CD4-positive, alpha-beta memory T cell (primary cell): ENCODE data around the gene MIA. TPM values are rescaled to one million over a fixed set of nuclear protein-coding genes. Genes with fewer than 3 reads are reported as not detected.
"Not testable (repeated sequence)": the region's sequence is repeated elsewhere in the genome, so short reads cannot be mapped to it uniquely, and the experiment has no call there.

Experiments used
- CTCF ChIA-PET: fragments of 350-600 bp; sonication (Branson Sonifier 250); formaldehyde crosslinking; loops from one replicate; lab custom pipeline; 2021; ENCODE audit warnings: inconsistent platforms; ENCODE audit not compliant: partially characterized antibody; lab: Charles Lee
- POLR2A ChIA-PET: fragments of 350-600 bp; sonication (Branson Sonifier 250); formaldehyde crosslinking; loops from one replicate; lab custom pipeline; 2021; ENCODE audit not compliant: partially characterized antibody; lab: Charles Lee
- DNase-seq, 5 donors: peaks; one replicate each; pipeline versions ENCODE4 v3.0.0 to v3.0.0-alpha.2; 2020 to 2022; ENCODE audit warnings: mixed read lengths in 1 of 5
- H3K27ac ChIP-seq: one replicate; pipeline ENCODE4 v1.7.0; 2013; ENCODE audit warnings: low read depth, low read length
- H3K27me3 ChIP-seq: 2 replicates; pipeline ENCODE4 v1.7.0; 2013; ENCODE audit warnings: mild to moderate bottlenecking, low read length, moderate library complexity; ENCODE audit not compliant: insufficient read depth
- H3K36me3 ChIP-seq: 2 replicates; pipeline ENCODE4 v1.7.0; 2013; ENCODE audit warnings: mild to moderate bottlenecking, low read length, moderate library complexity; ENCODE audit not compliant: insufficient read depth
- H3K4me1 ChIP-seq: 2 replicates; pipeline ENCODE4 v1.7.0; 2013; ENCODE audit warnings: mild to moderate bottlenecking, low read length, moderate library complexity; ENCODE audit not compliant: insufficient read depth
- H3K4me3 ChIP-seq, 2 donors: one replicate each; pipeline ENCODE4 v1.7.0; 2013; ENCODE audit warnings: low read length in 2 of 2, mild to moderate bottlenecking in 1 of 2
- H3K9me3 ChIP-seq, 2 donors: one replicate each; pipeline ENCODE4 v1.7.0; 2013; ENCODE audit warnings: low read length in 2 of 2, control low read depth in 1 of 2; ENCODE audit not compliant: control insufficient read depth in 1 of 2
- H3K27ac Mint-ChIP-seq, 7 donors: one replicate each; pipeline ENCODE4 v1.8.0; 2020 to 2021; ENCODE audit warnings: mixed read lengths in 7 of 7, mild to moderate bottlenecking in 6 of 7, inconsistent platforms in 3 of 7, moderate library complexity in 3 of 7
- H3K27me3 Mint-ChIP-seq, 2 donors: one replicate each; pipeline ENCODE4 v1.8.0; 2020 to 2021; ENCODE audit warnings: mixed read lengths in 2 of 2
- H3K36me3 Mint-ChIP-seq, 2 donors: one replicate each; pipeline ENCODE4 v1.8.0; 2020 to 2021; ENCODE audit warnings: mixed read lengths in 2 of 2, inconsistent platforms in 1 of 2, mild to moderate bottlenecking in 1 of 2
- H3K4me1 Mint-ChIP-seq, 4 donors: one replicate each; pipeline ENCODE4 v1.8.0; 2020 to 2021; ENCODE audit warnings: mixed read lengths in 4 of 4, mild to moderate bottlenecking in 1 of 4
- H3K4me3 Mint-ChIP-seq, 8 donors: one replicate each; pipeline ENCODE4 v1.8.0; 2020 to 2021; ENCODE audit warnings: mixed read lengths in 8 of 8, mild to moderate bottlenecking in 7 of 8, moderate library complexity in 6 of 8, inconsistent platforms in 3 of 8
- H3K9me3 Mint-ChIP-seq, 8 donors: one replicate each; pipeline ENCODE4 v1.8.0; 2020 to 2021; ENCODE audit warnings: mixed read lengths in 8 of 8, mild to moderate bottlenecking in 5 of 8, inconsistent platforms in 3 of 8, moderate library complexity in 1 of 8
- intact Hi-C: fragments of 100-400 bp; cut with micrococcal nuclease; formaldehyde crosslinking; loops from one replicate; pipeline ENCODE4 v1.15.1; 2023
- polyA plus RNA-seq, 2 donors: library from polyadenylated mRNA; unstranded; fragments of 300-500 nt; fragmentation: Illumina TruSeq; gene quantifications; one replicate each; pipeline ENCODE4 v1.2.3, GENCODE V29; 2021
- total RNA-seq, 2 experiments: library from RNA; stranded (reverse); gene quantifications; one replicate each; pipeline ENCODE4 v1.2.3, GENCODE V29; 2021

The MIA gene
- total and polyA plus RNA-seq, 4 experiments from 2014 or later = 11.2 to 11.4 TPM; not detected in 2

DNA sequence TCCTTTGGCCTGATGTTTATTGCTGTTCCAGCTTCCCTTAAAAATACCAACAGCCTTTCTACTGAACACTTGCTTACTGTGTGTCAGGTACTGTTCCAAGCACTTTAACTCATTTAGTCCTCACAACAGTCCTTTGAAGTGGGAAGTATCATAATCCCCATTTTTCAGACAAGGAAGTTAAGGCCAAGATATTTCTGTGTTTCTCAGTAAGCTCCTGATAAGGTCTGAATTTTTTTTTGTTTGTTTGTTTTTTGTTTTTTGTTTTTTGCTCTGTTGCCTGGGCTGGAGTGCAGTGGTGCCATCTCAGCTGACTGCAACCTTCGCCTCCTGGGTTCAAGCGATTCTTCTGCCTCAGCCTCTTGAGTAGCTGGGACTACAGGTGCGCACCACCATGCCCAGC lies 16.8 kb upstream of the MIA start:
- Mint-ChIP-seq H3K27me3 (no peaks in the 10 kb centered on the region), H3K27ac (peak overlapping the region in 3 of 7 donors; percentile 27 to 73 (median 68)), H3K9me3 (no peaks in the 10 kb centered on the region), H3K36me3 (peaks cover 59 to 70% of the 10 kb centered on the region in 2 donors), H3K4me1 (peaks cover 30 to 60% (median 39%) of the 10 kb centered on the region in 4 donors), H3K4me3 (no peak overlapping the region)
- no peak overlapping the region for H3K4me3 ChIP-seq
- POLR2A ChIA-PET = interaction anchor here (1.1 to 9.9 kb wide), 3 partner anchors 19 to 47 kb away, joined by 5 to 142 read pairs (median 133); partner anchors contain the start of genes EGLN2 and RAB4B
- no peak overlapping the region for H3K27ac ChIP-seq
- DNase-seq = no peak
- peaks cover 69% of the 10 kb centered on the region for H3K36me3 ChIP-seq
- intact Hi-C loops = no loop called here
- no peaks in the 10 kb centered on the region for H3K9me3 ChIP-seq
- CTCF ChIA-PET = interaction anchor here (0.6 to 1.1 kb wide), 4 partner anchors 16 to 62 kb away, joined by 3 to 4 read pairs (median 3); partner anchors contain the start of gene EGLN2
- H3K27me3 ChIP-seq = no peaks in the 10 kb centered on the region
- H3K4me1 ChIP-seq = peaks cover 36% of the 10 kb centered on the region

DNA sequence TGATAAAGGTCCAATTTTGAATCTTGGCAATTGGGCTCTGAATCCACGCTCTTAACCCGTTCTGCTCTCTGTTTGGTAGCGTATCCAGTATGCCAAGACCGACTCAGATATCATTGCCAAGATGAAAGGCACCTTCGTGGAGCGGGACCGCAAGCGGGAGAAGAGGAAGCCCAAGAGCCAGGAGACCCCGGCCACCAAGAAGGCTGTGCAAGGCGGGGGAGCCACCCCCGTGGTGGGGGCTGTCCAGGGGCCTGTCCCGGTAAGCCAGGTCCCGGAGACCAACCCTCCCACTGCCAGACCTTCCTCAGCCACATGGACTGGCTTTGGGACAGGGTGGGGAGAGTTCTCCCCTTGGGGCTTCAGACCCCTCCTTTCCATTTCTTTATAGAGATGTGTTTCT lies 16.0 kb upstream of the MIA start:
- peaks cover 78% of the 10 kb centered on the region for H3K36me3 ChIP-seq
- intact Hi-C loops = no loop called here
- no peaks in the 10 kb centered on the region for H3K9me3 ChIP-seq
- Mint-ChIP-seq H3K27ac (peak overlapping the region in 1 of 7 donors; percentile 64), H3K4me1 (peaks cover 33 to 61% (median 41%) of the 10 kb centered on the region in 4 donors), H3K4me3 (no peak overlapping the region), H3K27me3 (no peaks in the 10 kb centered on the region), H3K9me3 (no peaks in the 10 kb centered on the region), H3K36me3 (peaks cover 65 to 76% of the 10 kb centered on the region in 2 donors)
- H3K27me3 ChIP-seq = no peaks in the 10 kb centered on the region
- ChIA-PET POLR2A (no interaction called here), CTCF (no interaction called here)
- no peak for DNase-seq
- H3K4me3 ChIP-seq = no peak overlapping the region
- H3K27ac ChIP-seq = no peak overlapping the region
- H3K4me1 ChIP-seq = peaks cover 30% of the 10 kb centered on the region

DNA sequence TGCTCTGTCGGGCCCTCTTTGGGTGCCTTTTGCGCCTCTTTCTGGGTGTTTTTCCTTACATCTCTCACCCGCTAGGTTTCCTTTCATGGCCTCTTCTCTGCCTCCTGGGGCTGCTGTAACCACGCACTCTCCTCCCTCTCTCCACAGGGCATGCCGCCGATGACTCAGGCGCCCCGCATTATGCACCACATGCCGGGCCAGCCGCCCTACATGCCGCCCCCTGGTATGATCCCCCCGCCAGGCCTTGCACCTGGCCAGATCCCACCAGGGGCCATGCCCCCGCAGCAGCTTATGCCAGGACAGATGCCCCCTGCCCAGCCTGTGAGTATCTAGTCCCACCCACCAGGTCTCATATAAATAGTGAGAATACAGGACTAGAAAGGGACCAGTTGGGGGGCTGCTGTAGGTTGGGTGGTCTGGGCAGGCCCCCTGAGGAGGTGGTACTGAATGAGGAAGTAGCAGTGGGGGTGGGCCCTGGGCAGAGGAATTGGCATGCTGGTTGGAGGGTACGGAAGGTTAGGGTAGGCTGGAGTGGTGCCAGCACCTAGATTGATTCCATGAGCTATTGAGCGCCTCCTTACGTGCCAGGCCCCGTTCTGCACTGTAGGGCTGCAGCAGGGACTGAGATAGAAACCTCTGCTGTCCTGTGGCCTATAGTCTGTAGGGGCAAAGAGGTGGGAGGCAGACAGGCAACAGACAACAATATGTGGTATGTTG lies 12.4 kb upstream of the MIA start:
- H3K9me3 ChIP-seq = no peaks in the 10 kb centered on the region
- H3K4me3 ChIP-seq = no peak overlapping the region
- Mint-ChIP-seq H3K9me3 (no peaks in the 10 kb centered on the region), H3K27ac (peak overlapping the region in 4 of 7 donors; percentile 29 to 80 (median 66)), H3K36me3 (peaks cover 61 to 74% of the 10 kb centered on the region in 2 donors), H3K4me3 (no peak overlapping the region), H3K4me1 (peaks cover 17 to 47% (median 28%) of the 10 kb centered on the region in 4 donors), H3K27me3 (no peaks in the 10 kb centered on the region)
- peaks cover 77% of the 10 kb centered on the region for H3K36me3 ChIP-seq
- H3K27me3 ChIP-seq = no peaks in the 10 kb centered on the region
- DNase-seq = no peak
- intact Hi-C loops = no loop called here
- ChIA-PET POLR2A (interaction anchor here (0.6 to 0.7 kb wide), 2 partner anchors 15 to 36 kb away, joined by 3 to 4 read pairs; partner anchors contain the start of gene EGLN2), CTCF (no interaction called here)
- H3K27ac ChIP-seq = no peak overlapping the region
- peaks cover 14% of the 10 kb centered on the region for H3K4me1 ChIP-seq

DNA sequence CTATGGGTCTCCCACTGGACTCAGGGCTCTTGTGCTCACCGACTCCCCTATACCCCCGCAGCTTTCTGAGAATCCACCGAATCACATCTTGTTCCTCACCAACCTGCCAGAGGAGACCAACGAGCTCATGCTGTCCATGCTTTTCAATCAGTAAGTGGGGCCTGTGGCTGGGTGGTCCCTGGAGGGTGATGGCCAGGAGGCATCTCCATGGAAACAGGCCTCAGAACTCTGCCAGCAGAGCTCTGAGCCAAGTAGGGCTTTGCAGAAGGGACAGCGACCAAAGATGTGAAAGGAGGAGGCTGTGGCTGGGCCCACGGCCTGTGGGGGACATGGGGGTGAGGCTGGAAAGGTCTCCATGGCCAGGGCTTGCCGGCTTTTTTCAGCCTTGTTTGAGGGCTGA lies 11.8 kb upstream of the MIA start:
- Mint-ChIP-seq H3K4me3 (no peak overlapping the region), H3K36me3 (peaks cover 58 to 70% of the 10 kb centered on the region in 2 donors), H3K9me3 (no peaks in the 10 kb centered on the region), H3K4me1 (peaks cover 15 to 42% (median 23%) of the 10 kb centered on the region in 4 donors), H3K27me3 (no peaks in the 10 kb centered on the region), H3K27ac (peak overlapping the region in 4 of 7 donors; percentile 13 to 41 (median 30))
- POLR2A ChIA-PET = interaction anchor here (0.6 to 0.7 kb wide), 2 partner anchors 14 to 35 kb away, joined by 3 to 4 read pairs; partner anchors contain the start of gene EGLN2
- no peaks in the 10 kb centered on the region for H3K27me3 ChIP-seq
- intact Hi-C loops = no loop called here
- no peak overlapping the region for H3K4me3 ChIP-seq
- peaks cover 72% of the 10 kb centered on the region for H3K36me3 ChIP-seq
- no peak for DNase-seq
- peaks cover 14% of the 10 kb centered on the region for H3K4me1 ChIP-seq
- no peaks in the 10 kb centered on the region for H3K9me3 ChIP-seq
- CTCF ChIA-PET = no interaction called here
- no peak overlapping the region for H3K27ac ChIP-seq

DNA sequence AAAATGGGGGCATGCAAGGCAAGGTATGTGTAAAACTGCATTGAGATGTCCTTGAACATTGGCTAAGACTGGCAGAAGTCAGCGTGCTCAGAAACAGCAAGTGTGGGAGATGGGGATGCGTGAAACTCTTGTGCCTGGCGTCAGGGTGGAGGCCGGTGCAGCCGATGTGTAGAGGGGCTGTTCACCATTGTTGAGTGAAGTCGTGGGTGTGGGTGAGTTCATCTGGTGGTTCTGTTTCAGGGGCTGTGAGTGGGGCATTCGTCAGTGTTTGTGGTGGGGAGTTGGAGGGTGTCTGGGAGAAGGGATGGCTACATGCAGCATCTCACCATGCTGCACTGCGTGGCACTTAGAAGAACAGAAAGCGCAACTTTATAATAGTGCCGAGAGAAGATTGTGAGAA lies 11.4 kb upstream of the MIA start:
- H3K4me1 Mint-ChIP-seq = peaks cover 15 to 41% (median 23%) of the 10 kb centered on the region in 4 donors
- CTCF ChIA-PET = no interaction called here
- intact Hi-C loops = no loop called here

DNA sequence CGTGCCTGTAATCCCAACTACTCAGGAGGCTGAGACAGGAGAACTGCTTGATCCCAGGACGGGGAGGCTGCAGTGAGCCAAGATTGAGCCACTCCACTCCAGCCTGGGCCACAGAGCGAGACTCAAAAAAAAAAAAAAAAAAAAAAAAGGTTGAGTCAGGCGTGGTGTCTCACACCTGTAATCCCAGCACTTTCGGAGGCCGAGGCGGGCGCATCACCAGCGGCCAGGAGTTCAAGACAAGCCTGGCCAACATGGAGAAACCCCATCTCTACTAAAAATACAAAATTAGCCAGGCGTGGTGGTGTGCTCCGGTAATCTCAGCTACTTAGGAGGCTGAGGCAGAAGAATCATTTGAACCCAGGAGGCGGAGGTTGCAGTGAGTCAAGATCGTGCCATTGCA lies 8.9 kb upstream of the MIA start:
- peaks cover 46% of the 10 kb centered on the region for H3K36me3 ChIP-seq

More for the DNA sequence above, 11.4 kb upstream of the MIA start:
- Histone ChIP-seq H3K4me3 (no peak overlapping the region), H3K36me3 (peaks cover 69% of the 10 kb centered on the region), H3K4me1 (peaks cover 14% of the 10 kb centered on the region), H3K27me3 (no peaks in the 10 kb centered on the region), H3K9me3 (no peaks in the 10 kb centered on the region), H3K27ac (no peak overlapping the region)
- DNase-seq = no peak
- Mint-ChIP-seq H3K36me3 (peaks cover 58 to 72% of the 10 kb centered on the region in 2 donors), H3K27ac (peak overlapping the region in 5 of 7 donors; percentile 13 to 63 (median 41)), H3K4me3 (no peak overlapping the region), H3K9me3 (no peaks in the 10 kb centered on the region), H3K27me3 (no peaks in the 10 kb centered on the region)
- POLR2A ChIA-PET = no interaction called here

DNA sequence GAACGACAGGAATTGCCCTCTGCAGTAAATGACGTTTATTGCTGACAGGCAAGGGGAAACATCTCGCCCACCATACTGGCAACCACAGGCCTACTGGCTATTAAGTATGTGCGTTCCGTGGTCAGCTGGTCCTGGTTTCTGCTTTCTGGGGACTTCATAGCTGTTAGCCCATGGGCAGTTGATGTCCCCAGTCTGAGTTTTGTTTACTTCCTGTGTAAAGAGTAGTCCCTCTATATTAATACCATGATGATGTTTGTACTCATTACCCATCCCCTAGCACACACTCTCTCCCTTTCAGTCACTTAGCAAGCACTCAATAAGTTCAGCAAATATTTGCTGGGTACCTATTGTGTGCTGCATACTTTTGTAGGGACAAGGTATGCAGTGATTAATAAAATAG lies 6.5 kb upstream of the MIA start:
- Histone ChIP-seq H3K4me1 (peaks cover 20% of the 10 kb centered on the region), H3K27ac (no peak overlapping the region), H3K9me3 (no peaks in the 10 kb centered on the region), H3K36me3 (peaks cover 21% of the 10 kb centered on the region), H3K27me3 (no peaks in the 10 kb centered on the region), H3K4me3 (no peak overlapping the region)
- peaks cover 0 to 5% (median 0%) of the 10 kb centered on the region in 8 donors for H3K9me3 Mint-ChIP-seq
- no peak overlapping the region for H3K4me3 Mint-ChIP-seq
- H3K27ac Mint-ChIP-seq = peak overlapping the region in 1 of 7 donors; percentile 64
- DNase-seq = no peak
- ChIA-PET CTCF (no interaction called here), POLR2A (interaction anchor here (1.3 to 4.9 kb wide), 3 partner anchors 9 to 30 kb away, joined by 4 to 28 read pairs (median 4); partner anchors contain the start of genes ACTMAP, EGLN2 and RAB4B)
- peaks cover 27 to 40% of the 10 kb centered on the region in 2 donors for H3K36me3 Mint-ChIP-seq
- peaks cover 21 to 33% (median 27%) of the 10 kb centered on the region in 4 donors for H3K4me1 Mint-ChIP-seq
- intact Hi-C loops = no loop called here
- H3K27me3 Mint-ChIP-seq = no peaks in the 10 kb centered on the region

More for the DNA sequence above, 8.9 kb upstream of the MIA start:
- peaks cover 20% of the 10 kb centered on the region for H3K4me1 ChIP-seq
- H3K27me3 ChIP-seq, H3K4me3 Mint-ChIP-seq, H3K4me3 ChIP-seq, H3K27ac Mint-ChIP-seq, H3K27ac ChIP-seq, H3K27me3 Mint-ChIP-seq, H3K9me3 Mint-ChIP-seq, H3K9me3 ChIP-seq, intact Hi-C loops, DNase-seq: not testable (repeated sequence)
- ChIA-PET CTCF (interaction anchor here (0.7 to 1.6 kb wide), 2 partner anchors 14 to 32 kb away, joined by 3 read pairs; partner anchors contain the start of gene EGLN2), POLR2A (interaction anchor here (1.7 to 4.9 kb wide), 3 partner anchors 11 to 49 kb away, joined by 4 to 28 read pairs (median 13); partner anchors contain the start of genes COQ8B, ITPKC and RAB4B)
- H3K4me1 Mint-ChIP-seq = peaks cover 23 to 39% (median 29%) of the 10 kb centered on the region in 4 donors
- peaks cover 46 to 62% of the 10 kb centered on the region in 2 donors for H3K36me3 Mint-ChIP-seq
